GM23338 (cell line): Measurements from ENCODE around the gene KCTD2. TPM values are rescaled to one million over a fixed set of nuclear protein-coding genes. Genes with fewer than 3 reads are reported as not detected.

ENCODE experiments used
- ATAC-seq: fragments of 200-7000 bp; cut with Tn5 transposase; 3 replicates; pipeline ENCODE4 v1.9.1; 2020
- DNase-seq: peaks from one replicate; pipeline ENCODE4 v3.0.0-alpha.2; 2015; ENCODE audit warnings: low spot score
- H2AFZ ChIP-seq: fragments of 200-600 bp; sonication (generic); 2 replicates; pipeline ENCODE4 v1.8.0; 2016; ENCODE audit warnings: antibody characterized with exemption, mild to moderate bottlenecking, moderate library complexity
- H3F3A ChIP-seq: fragments of 200-600 bp; sonication (generic); replicated peaks from 2 replicates; pipeline ENCODE4 v1.8.0; 2017; ENCODE audit warnings: antibody characterized with exemption, mixed run types, low read depth
- H3K27ac ChIP-seq: fragments of 200-600 bp; sonication (generic); 2 replicates; pipeline ENCODE4 v1.6.1; 2016; ENCODE audit warnings: low read depth
- H3K27me3 ChIP-seq: fragments of 200-600 bp; sonication (generic); 2 replicates; pipeline ENCODE4 v1.8.0; 2016; ENCODE audit warnings: mild to moderate bottlenecking, mixed run types, moderate library complexity; ENCODE audit not compliant: insufficient read depth
- H3K36me3 ChIP-seq: fragments of 200-600 bp; sonication (generic); 2 replicates; pipeline ENCODE4 v1.8.0; 2016; ENCODE audit warnings: mild to moderate bottlenecking; ENCODE audit not compliant: insufficient read depth
- H3K4me1 ChIP-seq: fragments of 200-600 bp; sonication (generic); 2 replicates; pipeline ENCODE4 v1.8.0; 2016; ENCODE audit warnings: mild to moderate bottlenecking, moderate library complexity; ENCODE audit not compliant: insufficient read depth
- H3K4me2 ChIP-seq: fragments of 200-600 bp; sonication (generic); 2 replicates; pipeline ENCODE4 v1.7.1; 2017; ENCODE audit warnings: mixed run types
- H3K4me3 ChIP-seq: fragments of 200-600 bp; sonication (generic); 2 replicates; pipeline ENCODE4 v1.6.1; 2016; ENCODE audit warnings: mixed run types
- H3K79me2 ChIP-seq: fragments of 200-600 bp; sonication (generic); replicated peaks from 2 replicates; pipeline ENCODE4 v1.8.0; 2017; ENCODE audit warnings: mild to moderate bottlenecking; ENCODE audit not compliant: insufficient read depth
- H3K9me2 ChIP-seq: fragments of 200-600 bp; sonication (generic); 2 replicates; pipeline ENCODE4 v1.8.0; 2017; ENCODE audit not compliant: insufficient read depth
- H4K20me1 ChIP-seq: fragments of 200-600 bp; sonication (generic); replicated peaks from 2 replicates; pipeline ENCODE4 v1.8.0; 2017; ENCODE audit warnings: mild to moderate bottlenecking; ENCODE audit not compliant: insufficient read depth
- H3K27ac Mint-ChIP-seq: 2 replicates; pipeline ENCODE4 v1.8.0; 2020; ENCODE audit warnings: inconsistent platforms, mild to moderate bottlenecking, moderate library complexity, mixed read lengths
- H3K27me3 Mint-ChIP-seq: 3 replicates; pipeline ENCODE4 v1.8.0; 2022; ENCODE audit warnings: low read depth, mild to moderate bottlenecking, moderate library complexity, mixed read lengths, inconsistent platforms; ENCODE audit not compliant: insufficient read depth, poor library complexity
- H3K36me3 Mint-ChIP-seq: 3 replicates; pipeline ENCODE4 v1.8.0; 2021; ENCODE audit warnings: low read depth, mild to moderate bottlenecking, inconsistent platforms, moderate library complexity, mixed read lengths
- H3K4me1 Mint-ChIP-seq: 3 replicates; pipeline ENCODE4 v1.8.0; 2020; ENCODE audit warnings: mild to moderate bottlenecking, inconsistent platforms, mixed read lengths
- H3K4me3 Mint-ChIP-seq: 3 replicates; pipeline ENCODE4 v1.8.0; 2021; ENCODE audit warnings: moderate library complexity, mild to moderate bottlenecking, inconsistent platforms, mixed read lengths
- H3K9me3 Mint-ChIP-seq: 3 replicates; pipeline ENCODE4 v1.8.0; 2020; ENCODE audit warnings: moderate library complexity, mild to moderate bottlenecking, inconsistent platforms, mixed read lengths
- CREB1 ChIP-seq: fragments of 250-450 bp; sonication (Bioruptor Pico); IDR thresholded peaks from 2 replicates; pipeline ENCODE4 v1.5.0; 2020; ENCODE audit warnings: low read depth, mild to moderate bottlenecking, moderate library complexity
- ETS1 ChIP-seq: IDR thresholded peaks from 2 replicates; pipeline ENCODE4 v1.6.1; 2016; ENCODE audit warnings: antibody characterized with exemption
- EZH2 ChIP-seq: fragments of 200-600 bp; sonication (generic); IDR thresholded peaks from one replicate; pipeline ENCODE4 v1.8.0; 2017; ENCODE audit warnings: antibody characterized with exemption, mild to moderate bottlenecking, low read depth; ENCODE audit not compliant: unreplicated experiment
- EZH2phosphoT487 ChIP-seq: fragments of 200-600 bp; sonication (generic); IDR thresholded peaks from one replicate; pipeline ENCODE4 v1.8.1; 2018; ENCODE audit warnings: antibody characterized with exemption; ENCODE audit not compliant: unreplicated experiment
- JUNB ChIP-seq: IDR thresholded peaks from one replicate; pipeline ENCODE4 v1.6.1; 2016; ENCODE audit warnings: antibody characterized with exemption; ENCODE audit not compliant: unreplicated experiment
- NANOG ChIP-seq: IDR thresholded peaks from 2 replicates; pipeline ENCODE4 v1.6.1; 2016; ENCODE audit warnings: antibody characterized with exemption, borderline replicate concordance
- POLR2AphosphoS5 ChIP-seq: IDR thresholded peaks from 2 replicates; pipeline ENCODE4 v1.6.1; 2016; ENCODE audit warnings: antibody characterized with exemption, low read depth
- STAT1 ChIP-seq: IDR thresholded peaks from one replicate; pipeline ENCODE4 v1.6.1; 2016; ENCODE audit warnings: antibody characterized with exemption; ENCODE audit not compliant: unreplicated experiment
- ZNF114 ChIP-seq: fragments of 250-450 bp; sonication (Bioruptor Pico); IDR thresholded peaks from 2 replicates; pipeline ENCODE4 v1.5.0; 2020; ENCODE audit warnings: mild to moderate bottlenecking, moderate library complexity
- ZNF331 ChIP-seq: fragments of 250-450 bp; sonication (Bioruptor Pico); IDR thresholded peaks from 2 replicates; pipeline ENCODE4 v1.5.0; 2020; ENCODE audit warnings: low read depth, mild to moderate bottlenecking, moderate library complexity
- polyA plus RNA-seq: library from polyadenylated mRNA; unstranded; fragments of >200 nt; fragmentation: Nextera tagmentation; extraction: Ambion mirVana; gene quantifications from 2 replicates; pipeline ENCODE4 v1.2.1, GENCODE V29; 2016
- total RNA-seq: library from RNA; depleted of rRNA; stranded (reverse); fragments of >200 nt; shearing (Covaris generic); gene quantifications from 2 replicates; pipeline ENCODE4 v1.2.3, GENCODE V29; 2014
- TF ChIP-seq, protein P1 (sequence below): fragments of 250-450 bp; sonication (Bioruptor Pico); IDR thresholded peaks from 2 replicates; pipeline ENCODE4 v1.5.0; 2020; ENCODE audit warnings: mild to moderate bottlenecking, moderate library complexity

KCTD2 gene
- total and polyA plus RNA-seq, 2 experiments from 2014 or later = 7.4 to 30.0 TPM

DNA sequence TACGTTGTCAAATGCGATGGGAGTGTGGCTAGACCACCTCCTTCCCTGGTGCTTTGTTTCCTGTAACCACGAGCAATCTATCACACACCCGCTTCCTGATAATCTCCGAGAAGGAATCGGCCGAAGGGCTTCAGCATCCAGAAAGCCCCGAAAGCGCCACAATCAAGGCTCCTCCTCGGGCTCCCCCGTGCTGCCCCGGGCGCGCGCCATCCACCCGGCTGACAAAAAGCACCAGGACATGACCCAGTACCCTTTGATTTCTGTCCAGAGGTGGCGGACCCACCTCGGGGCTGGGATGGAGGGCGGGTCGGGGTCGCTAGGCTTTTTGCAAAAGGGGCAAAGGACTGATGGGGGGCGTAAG, 62.0 kb downstream of the KCTD2 start:
- Histone ChIP-seq H4K20me1 (no peaks in the 10 kb centered on the region), H3K4me1 (peaks cover 10% of the 10 kb centered on the region; the same call in 1 of the 2 replicates), H3K79me2 (peaks cover 13% of the 10 kb centered on the region), H3K4me3 (peak overlapping the region; percentile 88), H3F3A (peaks cover 33% of the 10 kb centered on the region; the same call in 1 of the 2 replicates), H2AFZ (peak overlapping the region; percentile 90), H3K4me2 (peak overlapping the region; percentile 93), H3K27ac (no peak overlapping the region), H3K9me2 (no peaks in the 10 kb centered on the region), H3K27me3 (no peaks in the 10 kb centered on the region), H3K36me3 (no peaks in the 10 kb centered on the region)
- peaks cover 21% of the 10 kb centered on the region for H3K27me3 Mint-ChIP-seq
- peak overlapping the region; percentile 90 for H3K4me3 Mint-ChIP-seq
- peaks cover 26% of the 10 kb centered on the region for H3K4me1 Mint-ChIP-seq
- no peak overlapping the region for H3K27ac Mint-ChIP-seq
- DNase-seq = peak; percentile 67
- peak; percentile 24 for ATAC-seq
- H3K36me3 Mint-ChIP-seq = peaks cover 9% of the 10 kb centered on the region; the same call in 2 of the 3 replicates
- no peak for TF ChIP-seq POLR2AphosphoS5
- TF ChIP-seq EZH2phosphoT487 = no peak
- TF ChIP-seq CREB1 (CRISPR knock-in tag) = no peak
- TF ChIP-seq JUNB = no peak
- TF ChIP-seq EZH2 = no peak
- no peak for TF ChIP-seq NANOG
- H3K9me3 Mint-ChIP-seq = no peaks in the 10 kb centered on the region

DNA sequence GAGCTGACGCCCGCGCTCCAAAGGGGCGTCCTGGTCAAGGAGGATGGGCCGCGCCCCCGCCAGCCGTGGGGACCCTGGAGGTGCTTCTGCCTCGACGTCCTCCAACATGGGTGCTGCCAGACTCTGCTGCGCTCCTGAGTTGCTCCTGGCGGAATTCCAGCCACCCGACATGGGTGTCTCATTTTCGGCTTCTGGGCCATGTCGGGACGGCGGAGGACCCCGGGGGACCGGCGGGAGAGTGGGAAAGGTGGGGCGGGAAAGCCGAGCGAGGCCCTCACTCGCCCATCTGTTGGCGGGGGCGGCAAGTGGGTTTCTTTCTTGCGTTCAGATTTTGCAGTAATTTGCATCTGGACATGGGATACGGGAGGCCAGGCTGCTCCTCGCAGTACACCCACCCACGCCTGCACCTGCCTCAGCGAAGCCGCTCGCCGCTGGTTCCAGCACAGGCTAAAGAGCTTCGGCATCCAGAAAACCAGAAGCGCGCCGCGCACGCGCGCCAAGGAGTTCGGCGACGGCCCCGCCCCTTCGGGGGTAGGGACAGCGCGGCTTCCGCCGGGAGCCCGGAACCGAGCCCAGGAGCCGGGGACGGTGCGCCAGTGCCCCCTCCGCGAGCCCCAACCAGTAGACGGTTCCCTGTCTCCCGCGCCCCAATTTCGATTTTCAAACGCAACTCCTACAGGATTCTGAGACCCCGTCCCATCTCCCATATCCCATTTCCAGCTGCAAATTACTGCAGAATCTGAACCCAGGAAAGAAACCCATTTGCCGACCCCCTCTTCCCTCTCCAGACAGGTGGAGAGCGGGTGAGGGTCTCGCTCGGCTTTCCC, 62.6 kb downstream of the KCTD2 start, which contains the start of gene ARMC7:
ARMC7 (plus strand) TSS at position 563 of the 827 bp plus-strand sequence. CDS start 320 bp downstream, outside the sequence.
- 0 out of 2 replicates have a peak within 1 kb of the TSS, but pooled peaks have one; percentile 72 for H3K27ac ChIP-seq
- peaks cover 34% of the 10 kb centered on the region; the same call in 1 of the 2 replicates for H3F3A ChIP-seq
- H3K4me3 ChIP-seq = peak within 1 kb of the TSS; percentile 88
- peak within 1 kb of the TSS; percentile 93 for H2AFZ ChIP-seq
- Mint-ChIP-seq H3K27me3 (peaks cover 25% of the 10 kb centered on the region), H3K27ac (peak within 1 kb of the TSS; percentile 74; the same call in 1 of the 2 replicates), H3K9me3 (no peaks in the 10 kb centered on the region), H3K4me3 (peak within 1 kb of the TSS; percentile 90), H3K36me3 (peaks cover 11% of the 10 kb centered on the region; the same call in 2 of the 3 replicates), H3K4me1 (peaks cover 32% of the 10 kb centered on the region)
- peaks cover 13% of the 10 kb centered on the region for H3K79me2 ChIP-seq
- no peaks in the 10 kb centered on the region; the same call in 1 of the 2 replicates for H4K20me1 ChIP-seq
- peak; percentile 93 for DNase-seq
- TF ChIP-seq ETS1 (0 out of 2 replicates have a peak, but pooled peaks have one; percentile 21), STAT1 (no peak), ZNF331 (CRISPR knock-in tag) (no peak), POLR2AphosphoS5 (peak; percentile 85), EZH2phosphoT487 (no peak), NANOG (no peak), JUNB (no peak), ZNF114 (CRISPR knock-in tag) (no peak)
- TF ChIP-seq, protein P1, sequence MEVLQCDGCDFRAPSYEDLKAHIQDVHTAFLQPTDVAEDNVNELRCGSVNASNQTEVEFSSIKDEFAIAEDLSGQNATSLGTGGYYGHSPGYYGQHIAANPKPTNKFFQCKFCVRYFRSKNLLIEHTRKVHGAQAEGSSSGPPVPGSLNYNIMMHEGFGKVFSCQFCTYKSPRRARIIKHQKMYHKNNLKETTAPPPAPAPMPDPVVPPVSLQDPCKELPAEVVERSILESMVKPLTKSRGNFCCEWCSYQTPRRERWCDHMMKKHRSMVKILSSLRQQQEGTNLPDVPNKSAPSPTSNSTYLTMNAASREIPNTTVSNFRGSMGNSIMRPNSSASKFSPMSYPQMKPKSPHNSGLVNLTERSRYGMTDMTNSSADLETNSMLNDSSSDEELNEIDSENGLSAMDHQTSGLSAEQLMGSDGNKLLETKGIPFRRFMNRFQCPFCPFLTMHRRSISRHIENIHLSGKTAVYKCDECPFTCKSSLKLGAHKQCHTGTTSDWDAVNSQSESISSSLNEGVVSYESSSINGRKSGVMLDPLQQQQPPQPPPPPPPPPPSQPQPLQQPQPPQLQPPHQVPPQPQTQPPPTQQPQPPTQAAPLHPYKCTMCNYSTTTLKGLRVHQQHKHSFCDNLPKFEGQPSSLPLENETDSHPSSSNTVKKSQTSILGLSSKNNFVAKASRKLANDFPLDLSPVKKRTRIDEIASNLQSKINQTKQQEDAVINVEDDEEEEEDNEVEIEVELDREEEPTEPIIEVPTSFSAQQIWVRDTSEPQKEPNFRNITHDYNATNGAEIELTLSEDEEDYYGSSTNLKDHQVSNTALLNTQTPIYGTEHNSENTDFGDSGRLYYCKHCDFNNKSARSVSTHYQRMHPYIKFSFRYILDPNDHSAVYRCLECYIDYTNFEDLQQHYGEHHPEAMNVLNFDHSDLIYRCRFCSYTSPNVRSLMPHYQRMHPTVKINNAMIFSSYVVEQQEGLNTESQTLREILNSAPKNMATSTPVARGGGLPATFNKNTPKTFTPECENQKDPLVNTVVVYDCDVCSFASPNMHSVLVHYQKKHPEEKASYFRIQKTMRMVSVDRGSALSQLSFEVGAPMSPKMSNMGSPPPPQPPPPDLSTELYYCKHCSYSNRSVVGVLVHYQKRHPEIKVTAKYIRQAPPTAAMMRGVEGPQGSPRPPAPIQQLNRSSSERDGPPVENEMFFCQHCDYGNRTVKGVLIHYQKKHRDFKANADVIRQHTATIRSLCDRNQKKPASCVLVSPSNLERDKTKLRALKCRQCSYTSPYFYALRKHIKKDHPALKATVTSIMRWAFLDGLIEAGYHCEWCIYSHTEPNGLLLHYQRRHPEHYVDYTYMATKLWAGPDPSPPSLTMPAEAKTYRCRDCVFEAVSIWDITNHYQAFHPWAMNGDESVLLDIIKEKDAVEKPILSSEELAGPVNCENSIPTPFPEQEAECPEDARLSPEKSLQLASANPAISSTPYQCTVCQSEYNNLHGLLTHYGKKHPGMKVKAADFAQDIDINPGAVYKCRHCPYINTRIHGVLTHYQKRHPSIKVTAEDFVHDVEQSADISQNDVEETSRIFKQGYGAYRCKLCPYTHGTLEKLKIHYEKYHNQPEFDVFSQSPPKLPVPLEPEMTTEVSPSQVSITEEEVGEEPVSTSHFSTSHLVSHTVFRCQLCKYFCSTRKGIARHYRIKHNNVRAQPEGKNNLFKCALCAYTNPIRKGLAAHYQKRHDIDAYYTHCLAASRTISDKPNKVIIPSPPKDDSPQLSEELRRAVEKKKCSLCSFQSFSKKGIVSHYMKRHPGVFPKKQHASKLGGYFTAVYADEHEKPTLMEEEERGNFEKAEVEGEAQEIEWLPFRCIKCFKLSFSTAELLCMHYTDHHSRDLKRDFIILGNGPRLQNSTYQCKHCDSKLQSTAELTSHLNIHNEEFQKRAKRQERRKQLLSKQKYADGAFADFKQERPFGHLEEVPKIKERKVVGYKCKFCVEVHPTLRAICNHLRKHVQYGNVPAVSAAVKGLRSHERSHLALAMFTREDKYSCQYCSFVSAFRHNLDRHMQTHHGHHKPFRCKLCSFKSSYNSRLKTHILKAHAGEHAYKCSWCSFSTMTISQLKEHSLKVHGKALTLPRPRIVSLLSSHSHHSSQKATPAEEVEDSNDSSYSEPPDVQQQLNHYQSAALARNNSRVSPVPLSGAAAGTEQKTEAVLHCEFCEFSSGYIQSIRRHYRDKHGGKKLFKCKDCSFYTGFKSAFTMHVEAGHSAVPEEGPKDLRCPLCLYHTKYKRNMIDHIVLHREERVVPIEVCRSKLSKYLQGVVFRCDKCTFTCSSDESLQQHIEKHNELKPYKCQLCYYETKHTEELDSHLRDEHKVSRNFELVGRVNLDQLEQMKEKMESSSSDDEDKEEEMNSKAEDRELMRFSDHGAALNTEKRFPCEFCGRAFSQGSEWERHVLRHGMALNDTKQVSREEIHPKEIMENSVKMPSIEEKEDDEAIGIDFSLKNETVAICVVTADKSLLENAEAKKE (CRISPR knock-in tag) = no peak
- H3K4me1 ChIP-seq = peaks cover 10% of the 10 kb centered on the region; the same call in 1 of the 2 replicates
- no peaks in the 10 kb centered on the region for H3K36me3 ChIP-seq
- peak within 1 kb of the TSS; percentile 93 for H3K4me2 ChIP-seq
- peak; percentile 72 for ATAC-seq
- H3K27me3 ChIP-seq = no peaks in the 10 kb centered on the region
- no peaks in the 10 kb centered on the region for H3K9me2 ChIP-seq
